Measurements from ENCODE around the gene ACTR3C. TPM values are rescaled to one million over a fixed set of nuclear protein-coding genes. Genes with fewer than 3 reads are reported as not detected.

The ACTR3C gene
- total and polyA plus RNA-seq, 10 of the 15 experiments (the other 5 are each of a cell fraction or from before 2014, with no cell fraction given): 2.0 to 10.2 (median 6.3) TPM

- Histone ChIP-seq H3K79me2 (ENCODE audit: control insufficient read depth, insufficient read depth, low read length) (peaks cover 7% of the 10 kb centered on the region), H3K27me3 (replicated peaks in 1 of 2; ENCODE audit: control insufficient read depth in 2 of 2, insufficient read depth in 2 of 2, low read length in 1 of 2) (no peaks in the 10 kb centered on the region), H2AFZ (ENCODE audit: control insufficient read depth, low read depth, low read length) (no peak overlapping the region), H3K4me3 (no peak overlapping the region), H3K4me1 (ENCODE audit: control insufficient read depth, insufficient read depth, low read length) (no peaks in the 10 kb centered on the region), H4K20me1 (ENCODE audit: control insufficient read depth, insufficient read depth) (no peaks in the 10 kb centered on the region), H3K4me2 (ENCODE audit: control insufficient read depth, insufficient read depth) (no peak overlapping the region), H3K9me3 (replicated peaks; ENCODE audit: control insufficient read depth, insufficient read depth, low read length) (no peaks in the 10 kb centered on the region), H3K36me3 (ENCODE audit: control insufficient read depth in 2 of 2, insufficient read depth in 2 of 2, low read length in 1 of 2) (peaks cover 6 to 20% of the 10 kb centered on the region in 2 experiments), H3K27ac (ENCODE audit: control insufficient read depth, insufficient read depth) (no peak overlapping the region), H3K9ac (ENCODE audit: control insufficient read depth, insufficient read depth, low read length) (no peak overlapping the region)
- intact Hi-C loops (cut with micrococcal nuclease; ENCODE audit: unreplicated experiment): no loop called here
- DNase-seq (ENCODE audit: low read depth, low spot score) (no peak), ATAC-seq (no peak), FAIRE-seq (no peak)
- in situ Hi-C loops (cut with MboI): no loop called here
- 96% methylated on average over 20 of the region's 22 CpGs for WGBS (ENCODE audit: insufficient coverage, insufficient replicate concordance, low lambda C conversion rate, missing lambda C conversion rate)
- BruUV-seq (replicated peaks): no TSS peak
- RAD21 ChIA-PET (ENCODE audit: unreplicated experiment): no interaction called here
- CTCF ChIA-PET: interaction anchor here (0.8 to 1.2 kb wide), 2 partner anchors 20 to 92 kb away, joined by 3 read pairs; no protein-coding TSS in a partner anchor
- POLR2A ChIA-PET: interaction anchor here (1.3 kb wide), 1 partner anchor 48 kb away, joined by 3 read pairs; no protein-coding TSS in a partner anchor
- SMC1A ChIA-PET (ENCODE audit: uncharacterized antibody, unreplicated experiment): interaction anchor here (1.2 kb wide), 1 partner anchor 14 kb away, joined by 4 read pairs; no protein-coding TSS in a partner anchor
- TF ChIP-seq, protein P1, sequence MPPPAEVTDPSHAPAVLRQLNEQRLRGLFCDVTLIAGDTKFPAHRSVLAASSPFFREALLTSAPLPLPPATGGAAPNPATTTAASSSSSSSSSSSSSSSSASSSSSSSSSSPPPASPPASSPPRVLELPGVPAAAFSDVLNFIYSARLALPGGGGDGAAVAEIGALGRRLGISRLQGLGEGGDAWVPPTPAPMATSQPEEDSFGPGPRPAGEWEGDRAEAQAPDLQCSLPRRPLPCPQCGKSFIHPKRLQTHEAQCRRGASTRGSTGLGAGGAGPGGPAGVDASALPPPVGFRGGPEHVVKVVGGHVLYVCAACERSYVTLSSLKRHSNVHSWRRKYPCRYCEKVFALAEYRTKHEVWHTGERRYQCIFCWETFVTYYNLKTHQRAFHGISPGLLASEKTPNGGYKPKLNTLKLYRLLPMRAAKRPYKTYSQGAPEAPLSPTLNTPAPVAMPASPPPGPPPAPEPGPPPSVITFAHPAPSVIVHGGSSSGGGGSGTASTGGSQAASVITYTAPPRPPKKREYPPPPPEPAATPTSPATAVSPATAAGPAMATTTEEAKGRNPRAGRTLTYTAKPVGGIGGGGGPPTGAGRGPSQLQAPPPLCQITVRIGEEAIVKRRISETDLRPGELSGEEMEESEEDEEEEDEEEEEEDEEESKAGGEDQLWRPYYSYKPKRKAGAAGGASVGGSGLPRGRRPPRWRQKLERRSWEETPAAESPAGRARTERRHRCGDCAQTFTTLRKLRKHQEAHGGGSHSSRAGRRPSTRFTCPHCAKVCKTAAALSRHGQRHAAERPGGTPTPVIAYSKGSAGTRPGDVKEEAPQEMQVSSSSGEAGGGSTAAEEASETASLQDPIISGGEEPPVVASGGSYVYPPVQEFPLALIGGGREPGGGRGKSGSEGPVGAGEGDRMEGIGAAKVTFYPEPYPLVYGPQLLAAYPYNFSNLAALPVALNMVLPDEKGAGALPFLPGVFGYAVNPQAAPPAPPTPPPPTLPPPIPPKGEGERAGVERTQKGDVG (CRISPR knock-in tag; IDR thresholded peaks at IDR 0.05): no peak
- TF ChIP-seq ATF2 (IDR thresholded peaks at IDR 0.05; ENCODE audit: low read length) (no peak), TCF7 (IDR thresholded peaks at IDR 0.05; ENCODE audit: borderline replicate concordance) (no peak), NR2C1 (IDR thresholded peaks at IDR 0.05) (no peak), POLR2AphosphoS2 (IDR thresholded peaks at IDR 0.05; ENCODE audit: low read depth, low read length) (no peak), E2F4 (IDR thresholded peaks at IDR 0.05; ENCODE audit: low read depth, low read length) (no peak), JUND (IDR thresholded peaks at IDR 0.05; ENCODE audit: low read depth, low read length) (no peak), EZH2 (IDR thresholded peaks at IDR 0.05; ENCODE audit: borderline replicate concordance, control insufficient read depth, low read depth, low read length) (no peak)
- TF ChIP-seq, protein P2, sequence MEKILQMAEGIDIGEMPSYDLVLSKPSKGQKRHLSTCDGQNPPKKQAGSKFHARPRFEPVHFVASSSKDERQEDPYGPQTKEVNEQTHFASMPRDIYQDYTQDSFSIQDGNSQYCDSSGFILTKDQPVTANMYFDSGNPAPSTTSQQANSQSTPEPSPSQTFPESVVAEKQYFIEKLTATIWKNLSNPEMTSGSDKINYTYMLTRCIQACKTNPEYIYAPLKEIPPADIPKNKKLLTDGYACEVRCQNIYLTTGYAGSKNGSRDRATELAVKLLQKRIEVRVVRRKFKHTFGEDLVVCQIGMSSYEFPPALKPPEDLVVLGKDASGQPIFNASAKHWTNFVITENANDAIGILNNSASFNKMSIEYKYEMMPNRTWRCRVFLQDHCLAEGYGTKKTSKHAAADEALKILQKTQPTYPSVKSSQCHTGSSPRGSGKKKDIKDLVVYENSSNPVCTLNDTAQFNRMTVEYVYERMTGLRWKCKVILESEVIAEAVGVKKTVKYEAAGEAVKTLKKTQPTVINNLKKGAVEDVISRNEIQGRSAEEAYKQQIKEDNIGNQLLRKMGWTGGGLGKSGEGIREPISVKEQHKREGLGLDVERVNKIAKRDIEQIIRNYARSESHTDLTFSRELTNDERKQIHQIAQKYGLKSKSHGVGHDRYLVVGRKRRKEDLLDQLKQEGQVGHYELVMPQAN (conservative IDR thresholded peaks at IDR 0.05): no peak
- TF ChIP-seq, protein P3, sequence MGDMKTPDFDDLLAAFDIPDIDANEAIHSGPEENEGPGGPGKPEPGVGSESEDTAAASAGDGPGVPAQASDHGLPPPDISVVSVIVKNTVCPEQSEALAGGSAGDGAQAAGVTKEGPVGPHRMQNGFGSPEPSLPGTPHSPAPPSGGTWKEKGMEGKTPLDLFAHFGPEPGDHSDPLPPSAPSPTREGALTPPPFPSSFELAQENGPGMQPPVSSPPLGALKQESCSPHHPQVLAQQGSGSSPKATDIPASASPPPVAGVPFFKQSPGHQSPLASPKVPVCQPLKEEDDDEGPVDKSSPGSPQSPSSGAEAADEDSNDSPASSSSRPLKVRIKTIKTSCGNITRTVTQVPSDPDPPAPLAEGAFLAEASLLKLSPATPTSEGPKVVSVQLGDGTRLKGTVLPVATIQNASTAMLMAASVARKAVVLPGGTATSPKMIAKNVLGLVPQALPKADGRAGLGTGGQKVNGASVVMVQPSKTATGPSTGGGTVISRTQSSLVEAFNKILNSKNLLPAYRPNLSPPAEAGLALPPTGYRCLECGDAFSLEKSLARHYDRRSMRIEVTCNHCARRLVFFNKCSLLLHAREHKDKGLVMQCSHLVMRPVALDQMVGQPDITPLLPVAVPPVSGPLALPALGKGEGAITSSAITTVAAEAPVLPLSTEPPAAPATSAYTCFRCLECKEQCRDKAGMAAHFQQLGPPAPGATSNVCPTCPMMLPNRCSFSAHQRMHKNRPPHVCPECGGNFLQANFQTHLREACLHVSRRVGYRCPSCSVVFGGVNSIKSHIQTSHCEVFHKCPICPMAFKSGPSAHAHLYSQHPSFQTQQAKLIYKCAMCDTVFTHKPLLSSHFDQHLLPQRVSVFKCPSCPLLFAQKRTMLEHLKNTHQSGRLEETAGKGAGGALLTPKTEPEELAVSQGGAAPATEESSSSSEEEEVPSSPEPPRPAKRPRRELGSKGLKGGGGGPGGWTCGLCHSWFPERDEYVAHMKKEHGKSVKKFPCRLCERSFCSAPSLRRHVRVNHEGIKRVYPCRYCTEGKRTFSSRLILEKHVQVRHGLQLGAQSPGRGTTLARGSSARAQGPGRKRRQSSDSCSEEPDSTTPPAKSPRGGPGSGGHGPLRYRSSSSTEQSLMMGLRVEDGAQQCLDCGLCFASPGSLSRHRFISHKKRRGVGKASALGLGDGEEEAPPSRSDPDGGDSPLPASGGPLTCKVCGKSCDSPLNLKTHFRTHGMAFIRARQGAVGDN (IDR thresholded peaks at IDR 0.05): no peak
Observed at GRCh38 chr7:150329331-150330120, 6.2 kb upstream of the ACTR3C start.
